Measurements from ENCODE around the gene EFCAB8.
A peak's percentile ranks its signal among the peaks of the same experiment; 100 is the strongest.
"Not testable (repeated sequence)": the region's sequence is repeated elsewhere in the genome, so short reads cannot be mapped to it uniquely, and the experiment has no call there.

The EFCAB8 gene

DNA sequence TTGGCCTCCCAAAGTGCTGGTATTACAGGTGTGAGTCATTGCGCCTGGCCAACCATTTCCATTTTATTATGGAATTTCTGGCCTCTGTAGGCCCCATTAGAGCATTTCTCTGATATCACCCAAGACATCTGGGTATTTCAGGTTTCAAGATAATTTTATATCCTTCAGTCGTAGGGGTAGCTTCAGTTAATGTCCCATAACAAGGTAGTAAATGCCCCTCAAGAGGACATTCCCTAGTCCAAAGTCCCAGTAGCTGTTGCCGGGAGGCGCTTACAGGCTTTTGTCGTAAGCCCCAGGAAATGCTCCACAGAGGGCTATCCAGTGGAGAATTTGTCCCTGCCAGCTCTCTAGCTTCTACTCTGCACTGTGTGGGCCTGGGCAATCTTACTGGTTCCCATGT lies 24.4 kb downstream of the EFCAB8 start:
- DNase-seq = no peak
- in situ Hi-C loops (cut with MboI; ENCODE audit: low pct_unique_long_range_greater_than_20kb, low sequenced_read_pairs) = no loop called here

DNA sequence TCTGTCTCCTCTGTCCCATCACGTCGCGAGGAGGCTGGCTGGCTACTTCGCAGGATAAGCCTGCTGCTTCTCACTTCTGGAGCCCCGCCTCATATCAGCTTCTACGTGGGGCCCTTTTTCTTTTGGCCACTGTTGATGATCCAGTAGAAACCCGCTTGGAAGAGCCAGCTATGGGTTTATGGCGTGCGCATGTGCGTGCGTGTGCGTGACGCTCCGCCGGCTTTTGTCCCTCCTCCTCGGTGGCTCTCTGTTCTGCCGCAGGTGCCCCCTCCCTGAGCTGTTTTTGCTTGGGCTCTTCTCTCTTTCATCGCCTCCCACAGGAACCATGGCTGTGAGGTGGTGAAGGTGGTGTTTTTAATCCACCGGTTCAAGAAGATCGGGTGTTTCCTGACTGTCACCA lies 26.5 kb downstream of the EFCAB8 start:
- DNase-seq = no peak
- in situ Hi-C loops (cut with MboI; ENCODE audit: low pct_unique_long_range_greater_than_20kb, low sequenced_read_pairs) = no loop called here

DNA sequence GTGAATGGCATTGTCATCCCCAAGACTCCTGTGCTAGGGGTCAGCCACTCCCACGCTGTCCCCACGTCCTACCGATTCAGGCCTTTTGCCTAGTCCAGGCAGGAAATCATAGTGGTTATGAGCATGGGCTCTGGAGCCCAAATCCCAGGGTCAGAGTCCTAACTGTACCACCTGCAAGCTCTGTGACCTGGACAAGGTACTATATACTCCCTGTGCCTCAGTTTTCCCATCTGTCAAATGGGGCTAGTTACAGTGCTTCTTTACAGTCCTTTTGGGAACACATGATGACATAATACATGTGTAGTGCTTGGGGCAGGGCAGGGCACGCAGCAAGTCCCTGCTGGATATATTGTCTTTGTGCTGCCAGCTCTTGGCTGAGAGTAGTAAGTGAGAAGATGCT lies 27.2 kb downstream of the EFCAB8 start:
- in situ Hi-C loops (cut with MboI; ENCODE audit: low pct_unique_long_range_greater_than_20kb, low sequenced_read_pairs) = no loop called here
- DNase-seq = no peak

GRCh38 chr20:32886652-32887051 lies 27.9 kb downstream of the EFCAB8 start:
- DNase-seq = no peak
- in situ Hi-C loops (cut with MboI; ENCODE audit: low pct_unique_long_range_greater_than_20kb, low sequenced_read_pairs) = no loop called here

DNA sequence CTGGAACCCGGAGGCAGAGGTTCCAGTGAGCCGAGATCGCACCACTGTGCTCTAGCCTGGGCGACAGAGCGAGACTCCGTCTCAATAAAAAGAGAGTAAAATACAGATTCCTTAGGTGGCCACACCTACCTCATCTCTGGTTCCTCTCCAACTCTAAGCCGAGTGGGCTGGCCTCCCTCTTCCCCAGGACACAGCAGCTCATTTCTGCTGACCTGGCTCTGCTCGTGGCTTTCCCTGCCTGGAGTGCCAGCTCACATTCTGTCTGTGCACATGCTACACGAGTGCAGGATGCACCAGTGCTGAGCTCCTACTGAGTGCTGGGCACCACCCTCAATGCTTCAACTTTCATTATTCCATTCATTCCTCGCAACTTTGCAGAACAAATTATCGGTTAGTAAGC lies 28.8 kb downstream of the EFCAB8 start:
- no peak for DNase-seq
- in situ Hi-C loops (cut with MboI; ENCODE audit: low pct_unique_long_range_greater_than_20kb, low sequenced_read_pairs) = no loop called here

DNA sequence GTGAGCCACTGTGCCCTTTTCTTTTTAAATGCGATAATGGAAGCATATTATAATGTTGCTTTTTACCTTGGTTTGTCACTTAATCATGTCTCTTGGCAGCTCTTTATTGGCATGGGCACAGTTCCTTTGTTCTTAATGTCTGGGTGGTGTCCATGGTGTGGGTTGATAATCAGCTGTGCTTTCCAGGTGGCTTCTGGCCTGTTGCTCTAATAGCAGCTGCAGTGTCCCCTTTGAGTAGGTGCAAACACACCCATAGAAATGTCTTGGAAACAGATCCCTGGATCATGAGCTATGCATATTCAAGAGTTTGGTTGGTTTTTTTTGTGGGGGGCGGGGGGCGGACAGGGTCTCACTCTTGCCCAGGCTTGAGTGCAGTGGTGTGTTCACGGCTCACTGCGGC lies 29.9 kb downstream of the EFCAB8 start:
- no peak for DNase-seq
- in situ Hi-C loops (cut with MboI; ENCODE audit: low pct_unique_long_range_greater_than_20kb, low sequenced_read_pairs) = no loop called here

DNA sequence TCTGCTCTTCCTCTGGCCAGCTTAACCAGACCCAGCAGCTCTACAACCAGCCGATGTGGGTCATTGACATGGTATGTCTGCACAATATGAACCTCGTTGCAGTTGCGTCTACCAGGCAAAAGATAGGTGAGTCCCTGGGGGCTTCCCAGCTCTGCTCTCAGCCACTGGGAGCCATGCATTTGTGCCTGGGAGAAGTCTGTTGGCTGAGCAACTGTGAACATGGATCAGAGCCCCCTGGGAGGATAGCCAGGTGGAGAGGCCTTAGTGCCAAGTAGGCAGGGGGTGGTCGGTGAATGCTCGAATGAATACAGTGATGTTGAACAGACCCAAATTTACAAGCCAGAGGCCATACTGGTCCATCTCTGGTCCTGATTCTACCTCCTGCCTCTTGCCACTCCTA lies 30.6 kb downstream of the EFCAB8 start:
- DNase-seq = no peak
- in situ Hi-C loops (cut with MboI; ENCODE audit: low pct_unique_long_range_greater_than_20kb, low sequenced_read_pairs) = no loop called here

GRCh38 chr20:32891491-32891890 lies 32.8 kb downstream of the EFCAB8 start:
- in situ Hi-C loops (cut with MboI; ENCODE audit: low pct_unique_long_range_greater_than_20kb, low sequenced_read_pairs) = no loop called here
- DNase-seq = no peak

GRCh38 chr20:32891926-32892660 lies 33.4 kb downstream of the EFCAB8 start:
- in situ Hi-C loops (cut with MboI; ENCODE audit: low pct_unique_long_range_greater_than_20kb, low sequenced_read_pairs) = no loop called here
- DNase-seq = no peak

GRCh38 chr20:32893263-32894025 lies 34.7 kb downstream of the EFCAB8 start:
- DNase-seq = no peak
- in situ Hi-C loops (cut with MboI; ENCODE audit: low pct_unique_long_range_greater_than_20kb, low sequenced_read_pairs) = no loop called here

DNA sequence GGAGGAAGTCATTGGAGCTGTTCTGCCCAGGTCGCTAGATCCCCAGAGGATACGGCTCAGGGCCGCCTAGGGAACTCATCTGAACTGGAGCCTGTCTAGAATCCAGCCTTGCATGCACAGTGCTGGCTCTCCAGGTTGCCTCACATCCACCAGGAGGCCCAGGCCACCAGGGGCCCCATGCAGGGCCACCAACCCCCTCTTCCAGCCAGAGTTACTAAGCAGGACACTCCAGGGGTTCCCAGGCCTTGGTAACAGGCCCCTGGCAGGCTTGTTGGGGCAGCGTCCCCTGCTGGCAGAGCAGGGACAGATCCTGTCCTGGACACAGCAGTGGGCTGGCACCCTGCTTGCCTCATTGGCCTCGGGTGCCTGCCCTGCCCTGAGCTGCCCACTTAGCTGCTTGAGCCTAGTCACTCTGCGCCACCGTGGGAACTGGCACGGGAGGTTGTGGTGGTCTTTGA lies 35.3 kb downstream of the EFCAB8 start:
- in situ Hi-C loops (cut with MboI; ENCODE audit: low pct_unique_long_range_greater_than_20kb, low sequenced_read_pairs) = no loop called here
- DNase-seq = peak; percentile 45

GRCh38 chr20:32894711-32895355 lies 36.1 kb downstream of the EFCAB8 start:
- in situ Hi-C loops (cut with MboI; ENCODE audit: low pct_unique_long_range_greater_than_20kb, low sequenced_read_pairs) = no loop called here
- DNase-seq = no peak

- in situ Hi-C loops (cut with MboI; ENCODE audit: low pct_unique_long_range_greater_than_20kb, low sequenced_read_pairs) = no loop called here
- DNase-seq = peak; percentile 13
Observed at GRCh38 chr20:32896521-32897280, 38.0 kb downstream of the EFCAB8 start.

- DNase-seq = peak; percentile 8
- in situ Hi-C loops (cut with MboI; ENCODE audit: low pct_unique_long_range_greater_than_20kb, low sequenced_read_pairs) = no loop called here
Observed at GRCh38 chr20:32898729-32899128, 40.0 kb downstream of the EFCAB8 start.

DNA sequence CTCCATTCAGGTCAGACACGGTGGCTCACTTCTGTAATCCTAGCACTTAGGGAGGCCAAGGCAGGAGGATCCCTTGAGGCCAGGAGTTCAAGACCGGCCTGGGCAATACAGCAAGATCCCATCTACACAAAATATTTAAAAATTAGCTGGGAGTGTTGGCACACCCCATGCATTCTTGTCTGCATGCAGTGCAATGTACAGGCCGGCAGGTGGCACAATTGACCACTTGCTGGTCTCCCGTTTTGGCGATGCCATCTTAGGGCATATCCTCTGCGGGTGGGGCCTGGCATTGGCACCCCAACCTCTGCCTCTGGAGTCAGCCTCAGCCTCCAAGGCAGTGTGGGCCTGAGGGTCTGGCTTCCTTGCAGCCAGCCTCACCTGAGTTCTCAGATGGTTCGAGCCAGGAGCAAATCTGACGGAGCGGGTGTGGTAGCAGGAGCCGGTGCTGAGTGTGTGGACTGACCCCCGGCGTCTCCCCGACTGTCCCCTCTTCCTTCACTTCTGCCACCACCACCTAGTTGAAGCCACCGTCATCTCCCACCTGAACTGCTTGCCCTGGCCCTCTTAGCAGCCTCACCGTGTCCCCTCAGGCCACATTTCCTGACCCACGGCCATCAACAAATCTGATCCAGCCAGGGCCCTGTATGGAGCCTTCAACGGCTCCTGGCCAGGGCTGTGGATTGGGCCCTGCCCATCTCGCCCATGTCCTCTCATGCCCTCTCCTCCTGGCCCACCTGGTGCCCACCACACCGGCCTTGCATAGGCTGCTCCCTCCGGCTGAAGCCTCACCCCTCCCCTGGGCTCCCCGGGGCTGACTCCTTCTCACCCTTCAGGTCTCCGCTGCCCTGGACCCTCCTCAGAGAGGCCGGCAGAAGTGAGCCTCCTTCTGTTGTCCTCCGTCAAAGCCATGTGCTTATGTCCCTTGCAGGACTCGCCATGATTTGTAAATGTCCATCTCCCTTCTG lies 44.0 kb downstream of the EFCAB8 start:
- peak; percentile 67 for DNase-seq
- in situ Hi-C loops (cut with MboI; ENCODE audit: low pct_unique_long_range_greater_than_20kb, low sequenced_read_pairs) = no loop called here

GRCh38 chr20:32903666-32904175 lies 45.0 kb downstream of the EFCAB8 start:
- DNase-seq = no peak
- in situ Hi-C loops (cut with MboI; ENCODE audit: low pct_unique_long_range_greater_than_20kb, low sequenced_read_pairs) = no loop called here

- in situ Hi-C loops (cut with MboI; ENCODE audit: low pct_unique_long_range_greater_than_20kb, low sequenced_read_pairs); DNase-seq: not testable (repeated sequence)
Observed at GRCh38 chr20:32904678-32905077, 46.0 kb downstream of the EFCAB8 start.

- no peak for DNase-seq
Observed at GRCh38 chr20:32906200-32906599, 47.5 kb downstream of the EFCAB8 start.

More at GRCh38 chr20:32906200-32906599, 47.5 kb downstream of the EFCAB8 start:
- in situ Hi-C loops (cut with MboI; ENCODE audit: low pct_unique_long_range_greater_than_20kb, low sequenced_read_pairs) = no loop called here
